ENCODE measurements around the gene DMAC1. TPM values are rescaled to one million over a fixed set of nuclear protein-coding genes. Genes with fewer than 3 reads are reported as not detected.

DMAC1 gene
- total RNA-seq, 4 donors from 2014 or later = 9.9 to 17.4 (median 16.4) TPM

DNA sequence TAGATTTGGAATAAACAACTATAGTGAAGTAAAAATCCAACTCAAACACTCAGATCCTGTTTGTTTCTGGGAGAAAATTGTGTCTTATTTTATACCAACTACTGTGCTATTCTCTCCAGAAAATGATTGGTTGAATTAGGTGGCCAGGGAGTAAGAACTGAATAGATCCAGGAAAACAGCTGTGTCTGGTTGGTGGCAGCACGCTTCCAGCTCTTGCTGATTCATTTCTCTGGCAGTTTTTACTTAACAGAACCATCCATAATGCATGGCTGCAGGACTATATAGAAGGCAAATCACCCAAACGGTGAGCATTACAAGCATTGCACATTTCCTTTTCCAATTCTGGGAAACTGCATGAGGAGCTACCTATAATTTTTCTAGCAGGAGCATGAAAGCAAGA is 29.5 kb downstream of the DMAC1 start:
- 6% methylated on average over 2 of the region's 2 CpGs for WGBS
- H3K27ac ChIP-seq (replicated peaks in 1 of 4) = no peak overlapping the region
- TF ChIP-seq, protein P1, sequence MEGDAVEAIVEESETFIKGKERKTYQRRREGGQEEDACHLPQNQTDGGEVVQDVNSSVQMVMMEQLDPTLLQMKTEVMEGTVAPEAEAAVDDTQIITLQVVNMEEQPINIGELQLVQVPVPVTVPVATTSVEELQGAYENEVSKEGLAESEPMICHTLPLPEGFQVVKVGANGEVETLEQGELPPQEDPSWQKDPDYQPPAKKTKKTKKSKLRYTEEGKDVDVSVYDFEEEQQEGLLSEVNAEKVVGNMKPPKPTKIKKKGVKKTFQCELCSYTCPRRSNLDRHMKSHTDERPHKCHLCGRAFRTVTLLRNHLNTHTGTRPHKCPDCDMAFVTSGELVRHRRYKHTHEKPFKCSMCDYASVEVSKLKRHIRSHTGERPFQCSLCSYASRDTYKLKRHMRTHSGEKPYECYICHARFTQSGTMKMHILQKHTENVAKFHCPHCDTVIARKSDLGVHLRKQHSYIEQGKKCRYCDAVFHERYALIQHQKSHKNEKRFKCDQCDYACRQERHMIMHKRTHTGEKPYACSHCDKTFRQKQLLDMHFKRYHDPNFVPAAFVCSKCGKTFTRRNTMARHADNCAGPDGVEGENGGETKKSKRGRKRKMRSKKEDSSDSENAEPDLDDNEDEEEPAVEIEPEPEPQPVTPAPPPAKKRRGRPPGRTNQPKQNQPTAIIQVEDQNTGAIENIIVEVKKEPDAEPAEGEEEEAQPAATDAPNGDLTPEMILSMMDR (IDR thresholded peaks at IDR 0.05) = no peak
- no peak for TF ChIP-seq EP300 (IDR thresholded peaks at IDR 0.05)
- TF ChIP-seq POLR2A (IDR thresholded peaks at IDR 0.05; ENCODE audit: low read depth) = no peak
- TF ChIP-seq POLR2AphosphoS5 (IDR thresholded peaks at IDR 0.05) = no peak
- no peak overlapping the region for H3K4me3 ChIP-seq
- no peak for DNase-seq (ENCODE audit: extremely low spot score)
- intact Hi-C loops (cut with DNase I) = no loop called here
- H3K36me3 ChIP-seq = no peaks in the 10 kb centered on the region
- no peaks in the 10 kb centered on the region for H3K27me3 ChIP-seq
- no peaks in the 10 kb centered on the region for H3K4me1 ChIP-seq
- H3K9me3 ChIP-seq = peaks cover 0 to 10% (median 1%) of the 10 kb centered on the region in 4 donors

DNA sequence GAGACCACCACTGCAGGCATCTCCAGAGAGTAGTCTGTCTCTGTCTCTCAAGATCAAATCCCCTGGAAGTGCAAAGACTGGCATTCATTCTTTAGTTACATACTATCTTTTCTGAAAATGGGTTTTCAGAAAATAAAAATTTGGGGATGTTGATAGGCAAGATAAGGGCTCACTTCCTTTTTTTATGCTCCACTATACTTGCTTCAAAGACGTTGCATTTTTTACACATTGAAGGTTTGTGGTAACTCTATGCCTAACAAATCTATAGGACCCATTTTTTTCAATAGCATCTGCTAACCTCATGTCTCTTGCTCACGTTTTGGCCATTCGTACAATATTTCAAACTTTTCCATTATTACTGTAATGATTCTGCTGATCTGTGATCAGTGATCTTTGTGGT is 37.0 kb downstream of the DMAC1 start:
- TF ChIP-seq EP300 (IDR thresholded peaks at IDR 0.05) (no peak), POLR2AphosphoS5 (IDR thresholded peaks at IDR 0.05) (no peak), POLR2A (IDR thresholded peaks at IDR 0.05; ENCODE audit: low read depth) (no peak)
- H3K27me3 ChIP-seq = no peaks in the 10 kb centered on the region
- DNase-seq (ENCODE audit: extremely low spot score) = no peak
- intact Hi-C loops (cut with DNase I) = no loop called here
- WGBS = 78% methylated on average over 3 of the region's 3 CpGs
- H3K36me3 ChIP-seq = no peaks in the 10 kb centered on the region
- peaks cover 0 to 11% (median 6%) of the 10 kb centered on the region in 4 donors for H3K9me3 ChIP-seq
- H3K27ac ChIP-seq (replicated peaks in 1 of 4) = no peak overlapping the region
- no peak overlapping the region for H3K4me3 ChIP-seq
- H3K4me1 ChIP-seq = no peaks in the 10 kb centered on the region

DNA sequence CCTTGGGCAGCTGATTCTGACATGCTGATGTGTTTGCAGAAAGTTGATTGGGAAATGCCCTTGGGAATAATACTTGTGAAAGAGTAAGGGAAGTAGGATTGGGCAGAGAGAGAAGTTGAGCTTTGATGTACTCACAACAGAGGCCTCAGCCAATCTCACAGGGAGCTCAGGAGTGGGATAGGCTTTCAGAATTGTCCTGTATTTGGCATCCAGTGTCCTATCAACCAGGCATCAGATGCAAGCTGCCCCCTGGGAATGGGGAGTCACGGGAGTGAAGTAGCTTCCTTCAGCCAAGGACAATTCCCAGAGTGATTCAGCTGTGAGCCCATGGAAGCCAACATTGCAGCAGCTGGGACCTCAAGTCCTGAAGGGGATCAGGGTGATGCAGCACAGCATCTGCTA is 39.6 kb downstream of the DMAC1 start:
- Histone ChIP-seq H3K4me3 (no peak overlapping the region), H3K27me3 (no peaks in the 10 kb centered on the region), H3K9me3 (peaks cover 0 to 7% (median 4%) of the 10 kb centered on the region in 4 donors), H3K27ac (replicated peaks in 1 of 4) (no peak overlapping the region), H3K36me3 (no peaks in the 10 kb centered on the region), H3K4me1 (no peaks in the 10 kb centered on the region)
- no peak for DNase-seq (ENCODE audit: extremely low spot score)
- WGBS = 100% methylated on average over 1 of the region's 1 CpG
- intact Hi-C loops (cut with DNase I) = no loop called here
- no peak for TF ChIP-seq POLR2AphosphoS5 (IDR thresholded peaks at IDR 0.05)
- TF ChIP-seq, protein P1 (IDR thresholded peaks at IDR 0.05) = no peak
- TF ChIP-seq POLR2A (IDR thresholded peaks at IDR 0.05; ENCODE audit: low read depth) = no peak
- no peak for TF ChIP-seq EP300 (IDR thresholded peaks at IDR 0.05)

DNA sequence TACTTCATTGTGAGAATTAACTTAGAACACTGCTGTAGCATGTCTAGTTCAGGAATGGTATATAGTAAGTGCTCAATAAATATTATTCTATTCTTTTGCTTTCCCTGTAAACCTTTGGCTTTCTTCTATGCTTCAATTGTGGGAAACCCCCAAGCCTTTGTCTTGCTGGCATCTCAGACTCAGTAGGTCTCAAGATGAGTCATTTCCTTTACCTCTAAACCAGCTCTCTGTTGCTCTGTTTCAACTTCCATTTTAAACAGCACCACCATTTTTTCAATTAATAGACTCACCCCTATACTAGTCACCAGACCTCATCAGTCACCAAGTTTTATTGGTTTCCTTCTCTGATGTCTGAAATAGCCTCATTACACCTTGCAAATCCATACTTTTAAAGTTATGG is 43.5 kb downstream of the DMAC1 start:
- Histone ChIP-seq H3K36me3 (no peaks in the 10 kb centered on the region), H3K9me3 (no peaks in the 10 kb centered on the region), H3K27me3 (no peaks in the 10 kb centered on the region), H3K4me3 (no peak overlapping the region), H3K27ac (replicated peaks in 1 of 4) (no peak overlapping the region), H3K4me1 (no peaks in the 10 kb centered on the region)
- DNase-seq (ENCODE audit: extremely low spot score) = no peak
- TF ChIP-seq EP300 (IDR thresholded peaks at IDR 0.05) (no peak), POLR2A (IDR thresholded peaks at IDR 0.05; ENCODE audit: low read depth) (no peak), POLR2AphosphoS5 (IDR thresholded peaks at IDR 0.05) (no peak)
- TF ChIP-seq, protein P1 (IDR thresholded peaks at IDR 0.05) = no peak
- intact Hi-C loops (cut with DNase I) = no loop called here

DNA sequence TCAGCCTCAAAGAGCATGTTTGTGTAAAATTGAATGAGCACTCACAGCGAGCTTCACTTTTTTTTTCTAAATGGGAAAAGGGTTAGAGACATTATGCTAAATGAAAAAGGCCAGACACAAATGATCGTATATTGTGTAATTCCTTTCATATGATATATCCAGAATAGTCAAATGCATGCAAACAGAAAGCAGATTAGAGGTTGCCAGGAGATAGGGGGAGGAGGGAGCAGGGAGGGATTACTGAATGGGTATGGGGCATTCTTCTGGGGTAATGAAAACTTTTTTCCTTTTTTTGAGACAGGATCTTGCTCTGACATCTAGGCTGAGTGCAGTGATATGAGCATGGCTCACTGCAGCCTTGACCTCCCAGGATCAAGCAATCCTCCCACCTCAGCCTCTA is 47.1 kb downstream of the DMAC1 start:
- TF ChIP-seq POLR2AphosphoS5 (IDR thresholded peaks at IDR 0.05) = no peak
- no peak for TF ChIP-seq POLR2A (IDR thresholded peaks at IDR 0.05; ENCODE audit: low read depth)
- intact Hi-C loops (cut with DNase I) = no loop called here

More for the DNA sequence above, 47.1 kb downstream of the DMAC1 start:
- WGBS = 62% methylated on average over 2 of the region's 2 CpGs
- peaks cover 0 to 7% (median 0%) of the 10 kb centered on the region in 4 donors for H3K9me3 ChIP-seq
- H3K27ac ChIP-seq (replicated peaks in 1 of 4) = no peak overlapping the region
- no peak for DNase-seq (ENCODE audit: extremely low spot score)
- no peaks in the 10 kb centered on the region for H3K36me3 ChIP-seq
- no peaks in the 10 kb centered on the region for H3K27me3 ChIP-seq
- H3K4me3 ChIP-seq = no peak overlapping the region
- no peaks in the 10 kb centered on the region for H3K4me1 ChIP-seq

Data from esophagus muscularis mucosa (tissue), 4 donors.